Activated CD8-positive, alpha-beta memory T cell treated with anti-CD3 and anti-CD28 coated beads, Interleukin-2, amount 50 U/mL, for 48 hours (primary cell): ENCODE data around the gene NDUFB3.
"Not testable (repeated sequence)": the region's sequence is repeated elsewhere in the genome, so short reads cannot be mapped to it uniquely, and the experiment has no call there.

Experiments used
- DNase-seq: peaks from one replicate; pipeline ENCODE4 v3.0.0-alpha.2; 2020

Gene NDUFB3

DNA sequence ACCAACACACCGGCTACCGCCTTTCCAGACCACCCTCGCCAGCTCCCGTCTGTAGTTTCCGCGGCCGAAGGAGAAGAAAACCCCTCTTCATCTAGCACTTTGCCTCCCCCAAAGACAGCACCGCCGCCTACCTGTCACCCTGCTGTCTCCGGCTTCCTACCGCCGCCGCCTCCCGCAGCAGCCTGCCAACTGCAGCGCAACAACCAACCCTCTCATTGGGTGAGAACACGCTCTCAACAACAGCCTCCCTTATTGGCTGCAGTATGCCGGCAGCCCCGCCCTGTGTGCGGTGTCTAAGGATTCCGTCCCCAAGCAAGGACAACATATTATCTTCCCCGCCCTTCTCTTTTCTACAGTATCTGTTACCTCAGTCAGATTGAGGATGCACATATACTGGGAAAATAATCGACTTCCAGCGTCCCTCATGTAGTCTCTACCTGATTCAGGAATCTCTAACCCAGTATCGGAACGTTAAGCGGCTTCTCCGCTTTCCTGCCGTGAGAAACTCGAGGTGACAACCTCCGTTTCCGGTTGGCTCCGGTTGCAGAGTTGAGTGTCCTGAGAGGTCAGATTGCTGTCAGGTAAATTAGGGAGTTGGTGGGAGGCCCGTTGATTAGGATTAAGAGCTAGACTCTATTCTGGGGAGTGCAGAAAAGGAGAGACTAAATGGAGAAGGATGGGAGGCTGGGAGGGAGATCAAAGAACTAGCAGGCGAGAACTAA is at the start of gene NDUFB3, which contains the start of gene HYCC2:
TSS of gene NDUFB3 (plus strand) at position 523 of the 722 bp plus-strand sequence. CDS start 6,882 bp downstream, outside the sequence.
TSS of gene HYCC2 (minus strand) at position 193 of the 722 bp plus-strand sequence. CDS start 47,662 bp downstream, outside the sequence.
- peak; percentile 90 for DNase-seq

- DNase-seq, result no peak
Observed at GRCh38 chr2:201024518-201024917, 47.3 kb upstream of the NDUFB3 start.

GRCh38 chr2:201034355-201034754 is 37.4 kb upstream of the NDUFB3 start:
- DNase-seq, result not testable (repeated sequence)

GRCh38 chr2:201038361-201038760 is 33.4 kb upstream of the NDUFB3 start:
- DNase-seq, result not testable (repeated sequence)

GRCh38 chr2:201038855-201039254 is 32.9 kb upstream of the NDUFB3 start:
- DNase-seq, result no peak

DNA sequence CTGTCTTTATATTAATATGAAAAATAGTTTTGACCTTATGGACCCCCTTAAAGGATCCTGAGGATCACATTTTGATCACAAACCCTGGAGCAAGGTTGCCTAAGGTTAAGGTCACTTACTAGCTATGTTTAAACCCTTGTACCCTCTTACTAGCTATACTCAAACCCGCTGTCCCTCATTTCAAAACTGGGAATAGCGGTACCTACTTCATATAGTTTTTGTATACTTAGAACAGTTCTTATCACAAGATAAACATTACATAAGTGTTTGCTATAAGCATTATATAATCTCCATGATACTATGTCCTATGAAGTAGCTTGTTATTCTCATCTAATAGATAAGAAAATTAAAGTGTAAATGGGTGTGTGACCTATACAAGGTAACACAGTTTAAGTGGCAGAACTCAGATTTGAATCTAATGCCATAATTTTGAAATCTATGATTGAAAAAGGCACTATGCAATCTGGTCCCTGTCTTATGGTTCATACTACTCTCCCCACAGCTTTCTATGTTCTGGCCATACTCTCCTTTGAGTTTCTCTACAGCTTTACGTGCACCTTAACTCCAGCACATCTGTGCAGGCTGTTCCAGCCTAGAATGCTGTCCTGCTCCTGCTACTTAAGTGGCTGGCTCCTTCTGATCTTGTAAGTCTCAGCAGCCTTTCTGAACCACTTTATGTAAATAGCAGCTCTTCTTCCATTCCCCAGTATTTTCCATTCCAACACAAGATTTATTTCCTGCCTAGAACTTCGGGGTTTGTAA is 30.8 kb upstream of the NDUFB3 start:
- DNase-seq, result no peak

- not testable (repeated sequence) for DNase-seq
Observed at GRCh38 chr2:201042451-201042850, 29.4 kb upstream of the NDUFB3 start.

- DNase-seq, result not testable (repeated sequence)
Observed at GRCh38 chr2:201043050-201043449, 28.8 kb upstream of the NDUFB3 start.

GRCh38 chr2:201046881-201047280 is 24.9 kb upstream of the NDUFB3 start:
- no peak for DNase-seq

DNA sequence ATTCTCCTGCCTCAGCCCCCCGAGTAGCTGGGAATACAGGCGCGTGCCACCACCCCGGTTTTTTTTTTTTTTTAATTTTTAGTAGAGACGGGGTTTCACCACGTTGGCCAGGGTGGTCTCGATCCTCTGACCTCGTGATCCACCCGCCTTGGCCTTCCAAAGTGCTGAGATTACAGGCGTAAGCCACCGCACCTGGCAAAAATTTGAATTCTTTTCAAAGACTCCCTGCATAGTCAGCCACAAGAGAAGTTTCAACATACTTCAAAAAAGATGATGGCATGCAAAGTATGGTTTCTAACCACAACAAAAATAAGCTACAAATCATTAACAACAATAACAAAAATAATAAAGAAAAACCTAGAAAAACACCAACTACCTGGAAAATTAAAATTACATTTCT is 22.3 kb upstream of the NDUFB3 start:
- no peak for DNase-seq

DNA sequence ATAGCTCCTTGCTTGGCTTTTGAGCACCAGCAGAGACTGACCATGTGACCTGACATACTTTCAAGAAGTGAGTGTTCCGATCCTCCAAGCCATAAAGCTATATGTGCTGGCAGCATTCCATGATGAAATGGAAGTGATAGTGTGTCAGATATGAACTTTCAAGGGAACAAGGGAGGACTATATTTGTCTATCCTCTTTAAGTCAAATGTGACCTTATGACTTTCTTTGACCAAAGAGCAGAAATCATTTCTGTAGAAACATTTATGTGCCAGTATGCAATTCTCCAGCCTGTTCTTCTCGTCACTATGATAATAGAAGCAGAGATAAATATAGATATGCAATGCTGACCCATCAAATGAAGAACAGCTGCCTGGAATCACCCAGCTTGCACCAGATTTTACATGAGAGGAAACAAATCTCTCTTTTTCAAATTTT is 14.7 kb upstream of the NDUFB3 start:
- DNase-seq, result no peak

- DNase-seq, result no peak
Observed at GRCh38 chr2:201057715-201058248, 14.0 kb upstream of the NDUFB3 start.

DNA sequence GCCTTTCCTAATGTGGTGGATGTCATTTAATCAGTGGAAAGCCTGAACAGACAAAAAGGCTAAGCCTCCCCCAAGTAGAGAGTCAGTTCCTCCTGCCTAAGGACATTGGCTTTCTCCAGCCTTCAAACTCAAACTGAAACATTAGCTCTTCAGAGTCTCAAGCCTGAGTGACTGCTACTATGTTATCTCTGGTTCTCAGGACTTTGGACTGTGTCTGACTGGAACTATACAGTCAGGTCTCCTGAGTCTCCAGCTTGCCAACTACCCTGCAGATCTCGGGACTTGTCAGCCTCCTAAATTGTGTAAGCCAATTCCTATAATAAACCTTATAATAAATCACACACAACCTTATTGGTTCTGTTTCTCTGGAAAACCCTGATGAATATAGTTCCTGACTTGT is 12.9 kb upstream of the NDUFB3 start:
- DNase-seq, result no peak

GRCh38 chr2:201059961-201060755 is 11.6 kb upstream of the NDUFB3 start:
- DNase-seq, result no peak

DNA sequence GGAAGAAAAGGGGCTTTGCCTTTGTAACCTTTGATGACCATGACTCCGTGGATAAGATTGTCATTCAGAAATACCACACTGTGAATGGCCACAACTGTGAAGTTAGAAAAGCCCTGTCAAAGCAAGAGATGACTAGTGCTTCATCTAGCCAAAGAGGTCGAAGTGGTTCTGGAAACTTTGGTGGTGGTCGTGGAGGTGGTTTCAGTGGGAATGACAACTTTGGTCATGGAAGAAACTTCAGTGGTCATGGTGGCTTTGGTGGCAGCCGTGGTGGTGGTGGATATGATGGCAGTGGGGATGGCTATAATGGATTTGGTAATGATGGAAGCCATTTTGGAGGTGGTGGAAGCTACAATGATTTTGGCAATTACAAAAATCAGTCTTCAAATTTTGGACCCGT is 8.3 kb upstream of the NDUFB3 start:
- peak; percentile 87 for DNase-seq

- no peak for DNase-seq
Observed at GRCh38 chr2:201064797-201065329, 6.9 kb upstream of the NDUFB3 start.

GRCh38 chr2:201070948-201071478 is 788 bp upstream of the NDUFB3 start:
- no peak for DNase-seq

DNA sequence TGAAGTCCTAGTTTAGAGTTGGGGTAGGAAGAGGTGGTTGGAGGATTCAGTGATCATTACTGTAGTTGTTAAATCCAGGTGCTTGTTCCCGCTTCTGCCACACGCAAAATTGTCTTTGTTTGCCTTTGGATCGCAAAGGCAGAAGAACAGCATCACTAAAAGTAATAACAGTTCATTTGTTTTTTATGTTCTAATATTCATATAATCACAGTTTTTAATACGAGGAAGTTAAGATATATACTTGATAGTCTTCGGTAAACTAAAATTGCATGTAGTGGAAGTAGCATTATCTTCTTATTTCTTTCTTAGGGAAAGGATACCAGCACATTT is 365 bp downstream of the NDUFB3 start:
- DNase-seq, result no peak

DNA sequence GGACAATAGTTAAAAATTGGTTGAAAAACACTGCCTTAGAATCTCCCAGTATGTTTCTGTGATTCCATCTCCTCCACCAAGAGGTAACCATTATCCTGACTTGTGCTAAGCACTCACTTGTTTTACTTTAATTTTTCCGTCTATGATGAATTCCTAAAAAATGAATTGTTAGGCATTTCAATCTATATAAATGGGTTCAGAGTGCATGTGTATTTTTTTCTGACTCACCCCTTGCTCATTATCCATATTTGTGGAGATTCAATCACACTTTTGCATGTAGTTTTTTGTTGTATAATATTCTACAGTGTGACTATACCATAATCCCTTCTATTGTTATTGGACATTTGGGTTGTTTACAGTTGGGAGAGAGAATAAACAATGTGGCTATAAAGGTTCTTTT is 1.3 kb downstream of the NDUFB3 start:
- DNase-seq, result no peak

DNA sequence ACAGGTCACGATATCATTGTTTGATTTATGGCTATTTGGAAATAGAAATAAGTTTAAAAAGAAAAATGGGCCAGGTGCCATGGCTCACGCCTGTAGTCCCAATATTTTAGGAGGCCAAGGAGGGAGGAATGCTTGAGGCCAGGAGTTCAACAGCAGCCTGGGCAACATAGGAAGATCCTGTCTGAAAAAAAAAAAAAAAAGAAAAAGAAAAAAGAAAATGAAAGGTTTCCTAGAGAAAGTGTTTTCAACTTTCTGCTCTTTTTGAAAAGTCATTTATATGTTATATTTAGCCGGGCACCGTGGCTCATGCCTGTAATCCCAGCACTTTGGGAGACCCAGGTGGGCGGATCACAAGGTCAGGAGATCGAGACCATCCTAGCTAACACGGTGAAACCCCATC is 3.2 kb downstream of the NDUFB3 start:
- DNase-seq, result no peak

DNA sequence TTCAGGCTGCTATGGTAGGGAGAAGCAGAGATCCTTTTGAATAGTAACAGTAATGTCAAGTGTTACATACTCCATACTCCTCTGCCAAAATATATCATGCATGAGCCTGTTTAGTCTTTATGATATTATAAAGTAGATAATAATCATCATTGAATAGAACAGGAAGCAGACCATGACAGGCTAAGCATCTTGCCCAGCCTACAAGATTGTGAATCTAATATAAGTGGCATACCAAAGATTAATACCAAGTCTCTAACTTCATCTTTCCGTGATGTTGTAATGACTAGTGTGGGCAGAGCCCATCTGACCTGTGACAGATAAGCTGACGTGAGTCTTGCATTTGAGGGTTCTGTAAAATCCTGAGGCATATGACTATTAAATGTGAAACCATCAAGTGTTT is 13.1 kb downstream of the NDUFB3 start:
- DNase-seq, result no peak

GRCh38 chr2:201090574-201090973 is 18.8 kb downstream of the NDUFB3 start:
- no peak for DNase-seq

- DNase-seq, result no peak
Observed at GRCh38 chr2:201093573-201093972, 21.8 kb downstream of the NDUFB3 start.
